Endodermal cell (in vitro differentiated cells): ENCODE measurements around the gene OMA1. TPM values are rescaled to one million over a fixed set of nuclear protein-coding genes. Genes with fewer than 3 reads are reported as not detected.

Experiments used
- DNase-seq: peaks from one replicate; pipeline ENCODE4 v3.0.0-alpha.2; 2017
- H3K27ac ChIP-seq: 2 replicates; pipeline ENCODE4 v1.5.1; 2013; ENCODE audit warnings: mild to moderate bottlenecking, low read depth, low read length, moderate library complexity
- H3K27me3 ChIP-seq: 2 replicates; pipeline ENCODE4 v1.6.1; 2013; ENCODE audit warnings: mild to moderate bottlenecking, low read length, moderate library complexity; ENCODE audit not compliant: insufficient read depth, control insufficient read depth, poor library complexity, severe bottlenecking
- H3K36me3 ChIP-seq: 2 replicates; pipeline ENCODE4 v1.7.0; 2013; ENCODE audit warnings: mild to moderate bottlenecking, low read length, moderate library complexity; ENCODE audit not compliant: control insufficient read depth, insufficient read depth
- H3K4me1 ChIP-seq: one replicate; pipeline ENCODE4 v1.7.0; 2013; ENCODE audit warnings: low read length; ENCODE audit not compliant: control insufficient read depth, insufficient read depth
- H3K4me3 ChIP-seq: 2 replicates; pipeline ENCODE4 v1.5.1; 2013; ENCODE audit warnings: mild to moderate bottlenecking, low read length, moderate library complexity
- H3K9ac ChIP-seq: 2 replicates; pipeline ENCODE4 v1.6.1; 2013; ENCODE audit warnings: mild to moderate bottlenecking, low read length, moderate library complexity; ENCODE audit not compliant: poor library complexity, severe bottlenecking; ENCODE audit errors: extremely low read depth
- H3K9me3 ChIP-seq: 2 replicates; pipeline ENCODE4 v1.6.1; 2013; ENCODE audit warnings: mild to moderate bottlenecking, low read length, moderate library complexity; ENCODE audit not compliant: control insufficient read depth
- H3K27ac Mint-ChIP-seq: 2 replicates; pipeline ENCODE4 v1.8.0; 2020; ENCODE audit warnings: mixed read lengths
- H3K27me3 Mint-ChIP-seq: 2 replicates; pipeline ENCODE4 v1.8.0; 2021; ENCODE audit warnings: mild to moderate bottlenecking, mixed read lengths; ENCODE audit not compliant: insufficient read depth
- H3K36me3 Mint-ChIP-seq: 2 replicates; pipeline ENCODE4 v1.8.0; 2020; ENCODE audit warnings: low read depth, mixed read lengths
- H3K4me1 Mint-ChIP-seq: 2 replicates; pipeline ENCODE4 v1.8.0; 2020; ENCODE audit warnings: mixed read lengths
- H3K4me3 Mint-ChIP-seq: 2 replicates; pipeline ENCODE4 v1.8.0; 2020; ENCODE audit warnings: mild to moderate bottlenecking, moderate library complexity, mixed read lengths
- H3K9me3 Mint-ChIP-seq: 2 replicates; pipeline ENCODE4 v1.8.0; 2020; ENCODE audit warnings: mild to moderate bottlenecking, mixed read lengths
- CTCF ChIP-seq: fragments of 200-600 bp; sonication (generic); conservative IDR thresholded peaks from 2 replicates; pipeline ENCODE4 v1.5.0; 2021; ENCODE audit warnings: antibody characterized with exemption, mild to moderate bottlenecking
- WGBS, 2 experiments: methylation state at CpG; one replicate each; pipeline versions ENCODE4 v1.1.5 to v1.1.7; 2013; ENCODE audit warnings: missing lambda C conversion rate in 2 of 2, mixed read lengths in 1 of 2; ENCODE audit not compliant: insufficient coverage in 1 of 2, insufficient read length in 1 of 2; 5-methylcytosine and 5-hydroxymethylcytosine counted together
- total RNA-seq, 2 donors: library from RNA; stranded (reverse); fragmentation: NEBNext Ultra II Directional in 1 of 2; extraction: Animal tissue kit (Norgen Biotek cat#: 25700) in 1 of 2; gene quantifications; 2 replicates in 1 of 2; 3 replicates in 1 of 2; pipeline ENCODE4 v1.2.1, GENCODE V29; 2021

The OMA1 gene
- total RNA-seq, 2 donors from 2014 or later: 13.0 to 18.4 TPM

GRCh38 chr1:58572690-58573089 lies 26.2 kb upstream of the OMA1 start:
- Histone ChIP-seq H3K9me3 (no peaks in the 10 kb centered on the region), H3K27me3 (peaks cover 37% of the 10 kb centered on the region), H3K27ac (no peak overlapping the region), H3K9ac (no peak overlapping the region), H3K4me3 (no peak overlapping the region), H3K36me3 (no peaks in the 10 kb centered on the region), H3K4me1 (peaks cover 27% of the 10 kb centered on the region)
- peaks cover 44% of the 10 kb centered on the region for H3K4me1 Mint-ChIP-seq
- 25 to 49% methylated on average over 1 to 2 of the region's 2 CpGs for WGBS, 2 experiments
- H3K27me3 Mint-ChIP-seq: peaks cover 29% of the 10 kb centered on the region
- H3K4me3 Mint-ChIP-seq: no peak overlapping the region
- no peaks in the 10 kb centered on the region for H3K36me3 Mint-ChIP-seq
- peak overlapping the region; percentile 35 for H3K27ac Mint-ChIP-seq
- TF ChIP-seq CTCF: no peak
- H3K9me3 Mint-ChIP-seq: peaks cover 5% of the 10 kb centered on the region
- peak; percentile 74 for DNase-seq

- no peak for TF ChIP-seq CTCF
- Mint-ChIP-seq H3K36me3 (no peaks in the 10 kb centered on the region), H3K4me1 (peaks cover 46% of the 10 kb centered on the region), H3K27ac (no peak overlapping the region), H3K4me3 (no peak overlapping the region), H3K9me3 (peaks cover 4% of the 10 kb centered on the region), H3K27me3 (peaks cover 19% of the 10 kb centered on the region)
- Histone ChIP-seq H3K36me3 (no peaks in the 10 kb centered on the region), H3K27me3 (peaks cover 26% of the 10 kb centered on the region), H3K9ac (no peak overlapping the region), H3K4me1 (peaks cover 27% of the 10 kb centered on the region), H3K4me3 (no peak overlapping the region), H3K27ac (no peak overlapping the region), H3K9me3 (no peaks in the 10 kb centered on the region)
- DNase-seq: no peak
These were observed 25.1 kb upstream of the OMA1 start for GRCh38 chr1:58571616-58572015.

- no peak overlapping the region for H3K27ac ChIP-seq
- H3K4me1 ChIP-seq: peaks cover 27% of the 10 kb centered on the region
- Mint-ChIP-seq H3K9me3 (no peaks in the 10 kb centered on the region), H3K4me3 (no peak overlapping the region), H3K36me3 (no peaks in the 10 kb centered on the region), H3K4me1 (peaks cover 53% of the 10 kb centered on the region), H3K27me3 (peaks cover 11% of the 10 kb centered on the region), H3K27ac (no peak overlapping the region)
- H3K27me3 ChIP-seq: peaks cover 18% of the 10 kb centered on the region
- H3K36me3 ChIP-seq: no peaks in the 10 kb centered on the region
- TF ChIP-seq CTCF: no peak
- DNase-seq: no peak
- no peaks in the 10 kb centered on the region for H3K9me3 ChIP-seq
- no peak overlapping the region for H3K4me3 ChIP-seq
- no peak overlapping the region for H3K9ac ChIP-seq
- WGBS, 2 experiments: 96 to 100% methylated on average over 2 of the region's 2 CpGs
These were observed 24.3 kb upstream of the OMA1 start for GRCh38 chr1:58570817-58571216.
